ENCODE results near the gene MBP. TPM values are rescaled to one million over a fixed set of nuclear protein-coding genes. Genes with fewer than 3 reads are reported as not detected.

Gene MBP
- total and polyA plus RNA-seq, 2 donors (not counting 3 experiments of a cell fraction or from before 2014, with no cell fraction given): 1.7 to 2.3 TPM

DNA sequence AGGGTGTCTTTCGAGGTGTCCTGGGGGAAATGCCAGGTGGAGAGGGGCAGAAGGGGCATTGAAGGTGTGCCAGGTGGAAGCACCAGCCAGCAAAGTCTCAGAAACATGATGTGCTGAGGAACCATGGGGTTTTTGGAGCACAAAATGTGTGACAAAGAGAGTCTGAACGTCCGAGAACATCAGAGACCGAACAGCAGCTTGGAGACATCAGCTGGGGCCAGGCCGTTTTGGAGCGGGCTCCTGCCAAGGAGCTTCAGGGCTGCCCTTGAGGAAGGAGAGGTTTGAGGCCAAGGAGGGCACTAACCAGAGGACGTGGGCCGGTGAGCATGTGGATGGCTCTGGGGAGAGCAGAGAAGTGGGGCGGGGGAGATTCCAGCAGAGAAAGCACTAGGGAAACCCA lies 5.3 kb upstream of the MBP start:
- H3K27me3 ChIP-seq (ENCODE audit: control insufficient read depth in 2 of 2, insufficient read depth in 2 of 2, low read length in 2 of 2): peaks cover 0 to 9% of the 10 kb centered on the region in 2 experiments
- H3K27ac ChIP-seq (ENCODE audit: insufficient read depth, low read depth, low read length): no peak overlapping the region
- CTCF ChIA-PET: interaction anchor here (0.8 to 1.2 kb wide), 3 partner anchors 14 to 113 kb away, joined by 3 to 4 read pairs (median 3); no protein-coding TSS in a partner anchor
- dilution Hi-C loops (cut with MboI; ENCODE audit: extremely low pct_ligation_motif_present, low sequenced_read_pairs): no loop called here
- H3K9ac ChIP-seq (replicated peaks; ENCODE audit: extremely low read depth, insufficient read depth, low read length): no peak overlapping the region
- H2AFZ ChIP-seq (ENCODE audit: low read depth, low read length): no peak overlapping the region
- no peaks in the 10 kb centered on the region for H4K20me1 ChIP-seq (replicated peaks; ENCODE audit: control insufficient read depth, extremely low read depth, insufficient read depth, low read length)
- H3K9me1 ChIP-seq (replicated peaks; ENCODE audit: control insufficient read depth, extremely low read depth, insufficient read depth, low read length): no peaks in the 10 kb centered on the region
- TF ChIP-seq EZH2 (IDR thresholded peaks at IDR 0.05; ENCODE audit: borderline replicate concordance, low read depth, low read length, severe bottlenecking) (no peak), POLR2A (IDR thresholded peaks at IDR 0.05; ENCODE audit: low read depth, low read length) (no peak), MAX (IDR thresholded peaks at IDR 0.05; ENCODE audit: insufficient read depth, insufficient read length) (no peak), POLR2AphosphoS5 (IDR thresholded peaks at IDR 0.05; ENCODE audit: insufficient read depth, low read depth, low read length) (no peak), JUN (IDR thresholded peaks at IDR 0.05; ENCODE audit: borderline replicate concordance, insufficient read depth, insufficient read length, low read depth) (no peak), MYC (IDR thresholded peaks at IDR 0.05; ENCODE audit: low read depth, low read length) (no peak), CTCF (IDR thresholded peaks at IDR 0.05; ENCODE audit: extremely low read depth in 1 of 2, insufficient read depth in 1 of 2, low read depth in 1 of 2, low read length in 2 of 2) (no peak), FOS (IDR thresholded peaks at IDR 0.05; ENCODE audit: borderline replicate concordance, insufficient read depth, low read length) (no peak), GATA2 (IDR thresholded peaks at IDR 0.05; ENCODE audit: insufficient read depth, insufficient read length, low read depth, low read length) (no peak)
- BruUV-seq (replicated peaks): no TSS peak
- POLR2A ChIA-PET: no interaction called here
- H3K4me3 ChIP-seq (replicated peaks in 1 of 3; ENCODE audit: insufficient read depth in 1 of 3, low read depth in 1 of 3, low read length in 3 of 3): no peak overlapping the region
- H3K9me3 ChIP-seq (replicated peaks; ENCODE audit: control insufficient read depth, insufficient read depth, low read length): no peaks in the 10 kb centered on the region
- intact Hi-C loops (cut with micrococcal nuclease): no loop called here
- H3K4me1 ChIP-seq (ENCODE audit: control insufficient read depth, extremely low read depth, insufficient read depth, low read length): no peaks in the 10 kb centered on the region
- H3K4me2 ChIP-seq (ENCODE audit: insufficient read depth, low read length): no peak overlapping the region
- FAIRE-seq: no peak
- H3K79me2 ChIP-seq (ENCODE audit: control insufficient read depth, insufficient read depth, low read length): no peaks in the 10 kb centered on the region
- no peaks in the 10 kb centered on the region for H3K36me3 ChIP-seq (ENCODE audit: control insufficient read depth in 2 of 2, extremely low read depth in 1 of 2, insufficient read depth in 2 of 2, low read length in 2 of 2)
- no peak for DNase-seq (ENCODE audit: low read depth, low spot score)

All from endothelial cell of umbilical vein (primary cell).